BLaER1 (cell line): ENCODE data around the gene TK1.

ENCODE experiments used
- H3K27ac ChIP-seq: shearing (Covaris generic); formaldehyde crosslinking; 2 replicates; pipeline ENCODE4 v1.8.1; 2022
- H3K27me3 ChIP-seq: shearing (Covaris generic); formaldehyde crosslinking; 2 replicates; pipeline ENCODE4 v1.8.1; 2022
- H3K36me3 ChIP-seq: shearing (Covaris generic); formaldehyde crosslinking; 2 replicates; pipeline ENCODE4 v1.8.1; 2022
- H3K4me1 ChIP-seq: shearing (Covaris generic); formaldehyde crosslinking; 2 replicates; pipeline ENCODE4 v1.8.1; 2022
- H3K4me2 ChIP-seq: shearing (Covaris generic); formaldehyde crosslinking; 2 replicates; pipeline ENCODE4 v1.8.1; 2022
- H3K4me3 ChIP-seq: shearing (Covaris generic); formaldehyde crosslinking; 2 replicates; pipeline ENCODE4 v1.8.1; 2022
- H3K9ac ChIP-seq: shearing (Covaris generic); formaldehyde crosslinking; 2 replicates; pipeline ENCODE4 v1.8.1; 2022
- H3K9me3 ChIP-seq: shearing (Covaris generic); formaldehyde crosslinking; 2 replicates; pipeline ENCODE4 v1.8.1; 2022
- H4K20me1 ChIP-seq: shearing (Covaris generic); formaldehyde crosslinking; 2 replicates; pipeline ENCODE4 v1.8.1; 2022
- Cebpa-rat ChIP-seq: shearing (Covaris generic); IDR thresholded peaks from 2 replicates; pipeline ENCODE4 v1.8.1; 2022

Gene TK1

DNA sequence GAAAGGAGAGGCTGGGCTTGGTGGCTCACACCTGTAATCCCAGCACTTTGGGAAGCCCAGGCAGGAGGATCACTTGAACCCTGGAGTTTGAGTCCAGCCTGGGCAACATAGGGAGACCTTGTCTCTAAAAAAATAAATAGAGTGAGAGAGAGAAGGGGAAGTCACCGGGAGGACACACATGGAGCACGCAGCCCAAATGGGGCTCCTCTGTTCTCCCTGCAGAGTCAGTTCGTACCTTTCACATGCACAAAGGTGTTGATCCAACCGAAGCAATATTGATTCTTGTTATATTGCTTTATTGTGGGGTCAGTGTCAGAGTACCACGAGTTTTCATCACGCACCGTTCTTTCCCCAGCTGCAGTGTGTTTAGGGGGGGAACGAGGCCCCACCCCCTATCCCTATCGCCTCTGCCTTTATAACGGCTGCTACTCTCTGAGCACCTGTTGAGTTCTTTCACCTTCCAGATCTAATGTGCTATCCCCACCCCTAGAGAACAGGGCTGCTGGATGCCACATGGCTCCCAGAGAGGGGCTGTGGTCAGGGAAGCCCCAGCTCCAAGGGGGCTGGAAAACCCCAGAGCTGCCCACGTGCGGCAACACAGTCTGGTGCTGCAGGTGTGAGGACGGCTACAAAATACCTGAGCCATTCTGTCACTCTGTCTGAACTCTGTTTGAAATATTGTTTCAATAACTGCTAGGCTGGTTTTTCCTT is 43.6 kb upstream of the TK1 start:
- Histone ChIP-seq H3K9me3 (no peaks in the 10 kb centered on the region), H3K4me2 (peak overlapping the region; percentile 92), H4K20me1 (peaks cover 17% of the 10 kb centered on the region; the same call in 1 of the 2 replicates), H3K27me3 (peaks cover 28% of the 10 kb centered on the region), H3K27ac (no peak overlapping the region), H3K9ac (no peak overlapping the region), H3K36me3 (peaks cover 7% of the 10 kb centered on the region), H3K4me1 (peaks cover 88% of the 10 kb centered on the region), H3K4me3 (no peak overlapping the region)
- no peak for TF ChIP-seq Cebpa-rat

DNA sequence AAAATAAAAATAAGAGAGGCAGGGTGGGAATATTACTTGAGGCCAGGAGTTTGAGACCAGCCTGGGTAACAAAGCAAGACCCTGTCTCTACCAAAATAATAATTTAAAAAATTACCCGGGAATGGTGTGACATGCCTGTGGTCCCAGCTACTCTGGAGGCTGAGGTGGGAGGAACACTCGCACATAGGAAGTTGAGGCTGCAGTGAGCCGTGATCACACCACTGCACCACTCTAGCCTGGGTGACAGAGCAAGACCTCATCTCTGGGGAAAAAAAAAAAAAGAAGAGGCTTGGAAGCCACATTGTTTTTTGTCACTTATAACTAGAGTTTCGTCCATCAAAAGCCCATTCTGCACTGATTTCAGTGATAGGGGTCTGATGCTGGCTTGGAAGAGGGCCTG is 41.3 kb upstream of the TK1 start:
- no peaks in the 10 kb centered on the region for H3K9me3 ChIP-seq
- H4K20me1 ChIP-seq = peaks cover 38% of the 10 kb centered on the region; the same call in 1 of the 2 replicates
- peaks cover 29% of the 10 kb centered on the region for H3K36me3 ChIP-seq

DNA sequence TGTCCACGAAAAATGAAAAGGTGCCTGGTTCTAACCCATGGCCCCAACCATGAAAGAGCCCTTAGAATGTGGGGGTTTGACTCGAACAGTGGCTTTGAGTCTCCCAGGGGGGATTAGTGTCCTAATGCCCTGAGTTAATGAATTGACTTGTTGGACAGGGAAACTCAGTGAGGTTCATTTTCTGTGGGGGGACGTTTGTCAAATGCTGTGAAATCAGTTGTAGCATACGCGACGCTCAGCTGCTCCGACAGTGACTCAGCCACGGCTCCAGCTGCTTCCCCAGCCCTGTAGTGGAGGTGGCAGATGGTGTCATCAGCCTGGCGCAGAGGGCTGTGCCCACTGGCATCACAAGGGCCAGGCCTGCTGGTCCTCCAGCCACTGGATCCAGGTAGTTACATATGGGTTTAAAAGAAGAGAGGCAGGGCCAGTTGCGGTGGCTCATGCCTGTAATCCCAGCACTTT is 40.6 kb upstream of the TK1 start:
- Histone ChIP-seq H4K20me1 (peaks cover 42% of the 10 kb centered on the region; the same call in 1 of the 2 replicates), H3K9me3 (no peaks in the 10 kb centered on the region), H3K27ac (no peak overlapping the region), H3K9ac (no peak overlapping the region), H3K4me3 (no peak overlapping the region), H3K4me2 (peak overlapping the region; percentile 53), H3K4me1 (peaks cover 60% of the 10 kb centered on the region), H3K27me3 (peaks cover 20% of the 10 kb centered on the region), H3K36me3 (peaks cover 36% of the 10 kb centered on the region)
- no peak for TF ChIP-seq Cebpa-rat

More for the DNA sequence above, 41.3 kb upstream of the TK1 start:
- H3K9ac ChIP-seq = no peak overlapping the region
- H3K27me3 ChIP-seq = peaks cover 27% of the 10 kb centered on the region
- no peak overlapping the region for H3K27ac ChIP-seq
- peak overlapping the region; percentile 25 for H3K4me2 ChIP-seq
- TF ChIP-seq Cebpa-rat = no peak
- H3K4me3 ChIP-seq = no peak overlapping the region
- H3K4me1 ChIP-seq = peaks cover 67% of the 10 kb centered on the region

DNA sequence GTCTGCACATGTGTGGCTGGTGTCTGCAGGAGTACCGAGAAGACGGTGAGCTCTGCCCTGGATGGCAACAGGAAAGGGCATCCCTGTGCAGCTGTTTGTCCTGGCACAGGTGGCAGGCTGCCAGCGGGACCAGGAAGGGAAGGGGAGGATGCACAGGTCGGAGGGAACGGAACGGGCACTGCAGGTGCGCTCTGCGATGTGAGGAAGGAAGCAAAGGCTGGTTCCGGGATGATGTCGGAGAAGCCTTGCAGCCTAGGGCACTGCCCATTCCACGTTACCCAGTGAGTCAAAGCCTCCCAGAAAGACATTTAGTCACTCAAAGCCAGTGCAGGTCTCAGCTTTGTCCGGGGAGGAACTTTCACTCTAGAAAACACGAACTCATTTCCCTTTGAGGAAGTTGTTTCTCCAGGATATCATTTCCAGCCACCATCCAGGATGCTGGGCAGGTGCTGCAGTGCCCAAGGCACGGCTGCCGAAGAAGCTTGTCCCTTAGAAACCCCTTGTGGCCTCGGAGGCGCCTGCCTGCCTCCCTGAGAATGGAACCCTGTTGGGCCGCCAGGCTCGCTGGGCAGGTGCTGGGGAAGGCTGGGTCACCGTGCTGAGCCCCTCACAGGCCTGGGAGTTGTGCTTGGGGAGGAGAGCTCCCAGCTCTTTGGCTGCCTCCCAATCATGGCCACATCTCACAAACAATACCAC is 40.1 kb upstream of the TK1 start:
- Histone ChIP-seq H3K36me3 (peaks cover 42% of the 10 kb centered on the region), H3K4me1 (peaks cover 54% of the 10 kb centered on the region), H3K4me3 (no peak overlapping the region), H3K9ac (no peak overlapping the region), H3K27me3 (peaks cover 14% of the 10 kb centered on the region), H4K20me1 (peaks cover 37% of the 10 kb centered on the region; the same call in 1 of the 2 replicates), H3K9me3 (no peaks in the 10 kb centered on the region), H3K4me2 (peak overlapping the region; percentile 53), H3K27ac (no peak overlapping the region)
- no peak for TF ChIP-seq Cebpa-rat

DNA sequence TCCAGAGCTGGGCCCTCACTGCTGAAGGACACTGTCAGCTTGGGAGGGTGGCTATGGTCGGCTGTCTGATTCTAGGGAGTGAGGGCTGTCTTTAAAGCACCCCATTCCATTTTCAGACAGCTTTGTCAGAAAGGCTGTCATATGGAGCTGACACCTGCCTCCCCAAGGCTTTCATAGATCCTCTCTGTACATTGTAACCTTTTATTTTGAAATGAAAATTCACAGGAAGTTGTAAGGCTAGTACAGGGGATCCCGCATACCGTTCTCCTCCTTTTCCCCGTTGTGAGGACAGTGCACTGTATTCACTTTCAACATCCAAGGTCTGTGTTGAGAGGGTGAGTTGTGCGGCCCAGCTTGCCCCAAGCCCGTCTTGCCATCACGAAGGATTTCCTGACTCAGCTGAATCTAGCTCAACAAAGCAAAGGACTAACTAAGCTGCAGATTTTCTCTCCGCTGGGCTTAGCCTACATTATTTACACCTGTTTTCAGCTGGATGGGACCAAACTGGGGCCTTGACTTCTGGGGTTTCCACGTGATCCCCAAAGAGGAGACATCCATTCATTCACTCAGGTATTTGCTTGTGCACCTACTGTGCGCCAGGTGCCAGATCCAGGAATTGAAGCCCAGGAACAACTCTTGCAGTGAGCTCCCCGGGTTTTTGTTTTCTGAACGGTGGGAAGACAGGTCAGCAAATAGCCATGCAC is 39.4 kb upstream of the TK1 start:
- H3K9ac ChIP-seq = no peak overlapping the region
- H4K20me1 ChIP-seq = peaks cover 40% of the 10 kb centered on the region; the same call in 1 of the 2 replicates
- no peak overlapping the region for H3K27ac ChIP-seq
- H3K27me3 ChIP-seq = peaks cover 9% of the 10 kb centered on the region
- H3K9me3 ChIP-seq = no peaks in the 10 kb centered on the region
- peaks cover 48% of the 10 kb centered on the region for H3K4me1 ChIP-seq
- TF ChIP-seq Cebpa-rat = no peak
- no peak overlapping the region for H3K4me3 ChIP-seq
- peaks cover 49% of the 10 kb centered on the region for H3K36me3 ChIP-seq
- H3K4me2 ChIP-seq = peak overlapping the region; percentile 53

DNA sequence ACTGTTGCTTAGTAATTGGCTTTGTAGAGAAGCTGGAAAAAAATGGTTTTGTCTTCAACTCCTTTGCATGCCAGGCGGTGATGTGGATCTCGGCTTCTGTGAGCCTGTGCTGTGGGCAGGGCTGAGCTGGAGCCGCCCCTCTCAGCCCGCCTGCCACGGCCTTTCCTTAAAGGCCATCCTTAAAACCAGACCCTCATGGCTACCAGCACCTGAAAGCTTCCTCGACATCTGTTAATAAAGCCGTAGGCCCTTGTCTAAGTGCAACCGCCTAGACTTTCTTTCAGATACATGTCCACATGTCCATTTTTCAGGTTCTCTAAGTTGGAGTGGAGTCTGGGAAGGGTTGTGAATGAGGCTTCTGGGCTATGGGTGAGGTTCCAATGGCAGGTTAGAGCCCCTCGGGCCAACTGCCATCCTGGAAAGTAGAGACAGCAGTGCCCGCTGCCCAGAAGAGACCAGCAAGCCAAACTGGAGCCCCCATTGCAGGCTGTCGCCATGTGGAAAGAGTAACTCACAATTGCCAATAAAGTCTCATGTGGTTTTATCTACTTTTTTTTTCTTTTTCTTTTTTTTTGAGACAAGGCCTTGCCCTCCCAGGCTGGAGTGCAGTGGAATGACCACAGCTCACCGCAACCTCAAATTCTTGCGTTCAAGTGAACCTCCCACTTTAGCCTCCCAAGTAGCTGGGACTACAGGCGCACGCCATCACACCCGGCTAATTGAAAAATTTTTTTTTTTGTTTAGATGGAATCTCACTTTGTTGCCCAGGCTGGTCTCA is 38.4 kb upstream of the TK1 start:
- H3K27ac ChIP-seq = no peak overlapping the region
- H3K27me3 ChIP-seq = peaks cover 4% of the 10 kb centered on the region; the same call in 1 of the 2 replicates
- H3K9me3 ChIP-seq = no peaks in the 10 kb centered on the region
- H3K9ac ChIP-seq = no peak overlapping the region
- no peak overlapping the region for H3K4me3 ChIP-seq
- no peak for TF ChIP-seq Cebpa-rat
- H3K4me2 ChIP-seq = no peak overlapping the region
- H4K20me1 ChIP-seq = peaks cover 36% of the 10 kb centered on the region; the same call in 1 of the 2 replicates
- H3K4me1 ChIP-seq = peaks cover 39% of the 10 kb centered on the region
- peaks cover 58% of the 10 kb centered on the region for H3K36me3 ChIP-seq

DNA sequence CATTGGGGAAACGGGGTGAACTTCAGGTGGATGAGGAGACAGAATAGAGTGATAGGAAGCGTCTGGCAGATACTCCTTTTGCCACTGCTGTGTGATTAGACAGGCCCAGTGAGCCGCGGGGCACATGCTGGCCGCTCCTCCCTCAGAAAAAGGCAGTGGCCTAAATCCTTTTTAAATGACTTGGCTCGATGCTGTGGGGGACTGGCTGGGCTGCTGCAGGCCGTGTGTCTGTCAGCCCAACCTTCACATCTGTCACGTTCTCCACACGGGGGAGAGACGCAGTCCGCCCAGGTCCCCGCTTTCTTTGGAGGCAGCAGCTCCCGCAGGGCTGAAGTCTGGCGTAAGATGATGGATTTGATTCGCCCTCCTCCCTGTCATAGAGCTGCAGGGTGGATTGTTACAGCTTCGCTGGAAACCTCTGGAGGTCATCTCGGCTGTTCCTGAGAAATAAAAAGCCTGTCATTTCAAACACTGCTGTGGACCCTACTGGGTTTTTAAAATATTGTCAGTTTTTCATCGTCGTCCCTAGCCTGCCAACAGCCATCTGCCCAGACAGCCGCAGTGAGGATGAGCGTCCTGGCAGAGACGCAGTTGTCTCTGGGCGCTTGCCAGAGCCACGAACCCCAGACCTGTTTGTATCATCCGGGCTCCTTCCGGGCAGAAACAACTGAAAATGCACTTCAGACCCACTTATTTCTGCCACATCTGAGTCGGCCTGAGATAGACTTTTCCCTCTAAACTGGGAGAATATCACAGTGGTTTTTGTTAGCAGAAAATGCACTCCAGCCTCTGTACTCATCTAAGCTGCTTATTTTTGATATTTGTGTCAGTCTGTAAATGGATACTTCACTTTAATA is 37.6 kb upstream of the TK1 start:
- H3K36me3 ChIP-seq = peaks cover 65% of the 10 kb centered on the region

DNA sequence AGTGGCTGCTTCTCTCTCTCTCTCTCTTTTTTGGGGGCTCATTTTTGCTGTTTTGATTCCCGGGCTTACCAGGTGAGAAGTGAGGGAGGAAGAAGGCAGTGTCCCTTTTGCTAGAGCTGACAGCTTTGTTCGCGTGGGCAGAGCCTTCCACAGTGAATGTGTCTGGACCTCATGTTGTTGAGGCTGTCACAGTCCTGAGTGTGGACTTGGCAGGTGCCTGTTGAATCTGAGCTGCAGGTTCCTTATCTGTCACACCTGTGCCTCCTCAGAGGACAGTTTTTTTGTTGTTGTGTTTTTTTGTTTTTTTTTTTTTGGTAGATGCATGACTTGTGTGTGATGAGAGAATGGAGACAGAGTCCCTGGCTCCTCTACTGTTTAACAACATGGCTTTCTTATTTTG is 36.9 kb upstream of the TK1 start:
- no peak overlapping the region for H3K4me2 ChIP-seq
- H3K27ac ChIP-seq = no peak overlapping the region
- peaks cover 4% of the 10 kb centered on the region; the same call in 1 of the 2 replicates for H3K27me3 ChIP-seq
- no peak overlapping the region for H3K9ac ChIP-seq
- peaks cover 40% of the 10 kb centered on the region; the same call in 1 of the 2 replicates for H4K20me1 ChIP-seq
- no peaks in the 10 kb centered on the region for H3K9me3 ChIP-seq
- no peak overlapping the region for H3K4me3 ChIP-seq
- peaks cover 72% of the 10 kb centered on the region for H3K36me3 ChIP-seq
- TF ChIP-seq Cebpa-rat = no peak
- H3K4me1 ChIP-seq = peaks cover 29% of the 10 kb centered on the region

More for the DNA sequence above, 37.6 kb upstream of the TK1 start:
- Histone ChIP-seq H3K9ac (no peak overlapping the region), H3K4me1 (peaks cover 32% of the 10 kb centered on the region), H3K9me3 (no peaks in the 10 kb centered on the region), H3K4me2 (no peak overlapping the region), H3K27me3 (peaks cover 4% of the 10 kb centered on the region; the same call in 1 of the 2 replicates), H4K20me1 (peaks cover 36% of the 10 kb centered on the region; the same call in 1 of the 2 replicates), H3K4me3 (no peak overlapping the region), H3K27ac (no peak overlapping the region)
- TF ChIP-seq Cebpa-rat = no peak
